DND-41 (cell line): Measurements from ENCODE around the gene ASIC4.

Experiments used
- ATAC-seq: fragments of 200-7000 bp; cut with Tn5 transposase; 3 replicates; pipeline ENCODE4 v1.9.1; 2021; ENCODE audit warnings: low read depth; ENCODE audit not compliant: insufficient read depth
- DNase-seq: peaks from one replicate; pipeline ENCODE4 v3.0.0-alpha.2; 2020
- H2AFZ ChIP-seq: 2 replicates; pipeline ENCODE4 v1.6.0; 2012; ENCODE audit warnings: low read depth, low read length
- H3K27ac ChIP-seq: 2 replicates; pipeline ENCODE4 v1.5.1; 2012; ENCODE audit warnings: low read length, inconsistent platforms
- H3K27me3 ChIP-seq: fragments of 200-600 bp; sonication (generic); 2 replicates; pipeline ENCODE4 v1.6.0; 2012; ENCODE audit warnings: low read length, mild to moderate bottlenecking, inconsistent platforms; ENCODE audit not compliant: insufficient read depth, poor library complexity
- H3K36me3 ChIP-seq: 2 replicates; pipeline ENCODE4 v1.5.1; 2012; ENCODE audit warnings: low read length, inconsistent platforms; ENCODE audit not compliant: insufficient read depth
- H3K4me1 ChIP-seq: 2 replicates; pipeline ENCODE4 v1.5.1; 2012; ENCODE audit warnings: mild to moderate bottlenecking, low read length; ENCODE audit not compliant: insufficient read depth
- H3K4me2 ChIP-seq: 2 replicates; pipeline ENCODE4 v1.6.0; 2012; ENCODE audit warnings: mild to moderate bottlenecking, moderate library complexity, low read length, inconsistent platforms; ENCODE audit not compliant: insufficient read depth
- H3K4me3 ChIP-seq, 2 experiments: fragments of 200-600 bp in 1 of 2; shearing (Covaris generic) in 1 of 2; 2 replicates each; pipeline ENCODE4 v1.5.1; 2012 to 2016; ENCODE audit warnings: inconsistent platforms in 2 of 2, low read length in 2 of 2, mild to moderate bottlenecking in 2 of 2, low read depth in 1 of 2, moderate library complexity in 1 of 2
- H3K79me2 ChIP-seq: 2 replicates; pipeline ENCODE4 v1.6.0; 2012; ENCODE audit warnings: low read length, inconsistent platforms; ENCODE audit not compliant: insufficient read depth
- H3K9ac ChIP-seq: 2 replicates; pipeline ENCODE4 v1.6.0; 2012; ENCODE audit warnings: low read depth, mild to moderate bottlenecking, inconsistent platforms, low read length, moderate library complexity
- H3K9me3 ChIP-seq: 2 replicates; pipeline ENCODE4 v1.5.1; 2012; ENCODE audit warnings: low read length, moderate library complexity, mild to moderate bottlenecking, inconsistent platforms; ENCODE audit not compliant: insufficient read depth, severe bottlenecking
- H4K20me1 ChIP-seq: 2 replicates; pipeline ENCODE4 v1.6.0; 2012; ENCODE audit warnings: low read length; ENCODE audit not compliant: insufficient read depth
- CTCF ChIP-seq: IDR thresholded peaks from 2 replicates; pipeline ENCODE4 v1.5.1; 2012; ENCODE audit warnings: borderline replicate concordance, low read length, moderate library complexity, mild to moderate bottlenecking; ENCODE audit not compliant: poor library complexity, severe bottlenecking; ENCODE audit errors: extremely low read depth
- EZH2 ChIP-seq: IDR thresholded peaks from 3 replicates; pipeline ENCODE4 v1.6.1; 2012; ENCODE audit warnings: borderline replicate concordance, low read depth, mild to moderate bottlenecking, moderate library complexity, low read length, inconsistent platforms; ENCODE audit not compliant: severe bottlenecking

Gene ASIC4

GRCh38 chr2:219553463-219553963, 39.2 kb downstream of the ASIC4 start:
- Histone ChIP-seq H3K79me2 (no peaks in the 10 kb centered on the region), H3K4me2 (no peak overlapping the region), H3K36me3 (no peaks in the 10 kb centered on the region), H2AFZ (no peak overlapping the region), H3K27ac (no peak overlapping the region), H3K9me3 (no peaks in the 10 kb centered on the region), H3K4me1 (no peaks in the 10 kb centered on the region), H3K9ac (no peak overlapping the region), H3K27me3 (no peaks in the 10 kb centered on the region), H3K4me3 (no peak overlapping the region), H4K20me1 (no peaks in the 10 kb centered on the region)
- DNase-seq (no peak), ATAC-seq (no peak)
- TF ChIP-seq EZH2 (no peak), CTCF (no peak)

GRCh38 chr2:219554350-219554749, 40.1 kb downstream of the ASIC4 start:
- Histone ChIP-seq H3K9me3 (no peaks in the 10 kb centered on the region), H2AFZ (no peak overlapping the region), H3K27me3 (no peaks in the 10 kb centered on the region), H3K4me1 (no peaks in the 10 kb centered on the region), H3K36me3 (no peaks in the 10 kb centered on the region), H3K79me2 (no peaks in the 10 kb centered on the region), H3K27ac (no peak overlapping the region), H3K4me3 (no peak overlapping the region), H3K9ac (no peak overlapping the region), H4K20me1 (no peaks in the 10 kb centered on the region), H3K4me2 (no peak overlapping the region)
- TF ChIP-seq CTCF (no peak), EZH2 (no peak)
- ATAC-seq (no peak), DNase-seq (no peak)

GRCh38 chr2:219555956-219556355, 41.7 kb downstream of the ASIC4 start:
- H2AFZ ChIP-seq: no peak overlapping the region
- H4K20me1 ChIP-seq: no peaks in the 10 kb centered on the region; the same call in 1 of the 2 replicates
- DNase-seq: no peak
- no peak overlapping the region for H3K4me3 ChIP-seq
- no peak for ATAC-seq
- H3K9ac ChIP-seq: no peak overlapping the region
- H3K27ac ChIP-seq: no peak overlapping the region
- no peaks in the 10 kb centered on the region for H3K79me2 ChIP-seq
- H3K4me2 ChIP-seq: no peak overlapping the region
- no peaks in the 10 kb centered on the region for H3K9me3 ChIP-seq
- TF ChIP-seq CTCF: no peak
- TF ChIP-seq EZH2: no peak
- H3K36me3 ChIP-seq: no peaks in the 10 kb centered on the region
- no peaks in the 10 kb centered on the region for H3K27me3 ChIP-seq
- H3K4me1 ChIP-seq: no peaks in the 10 kb centered on the region

GRCh38 chr2:219556413-219556812, 42.1 kb downstream of the ASIC4 start:
- Histone ChIP-seq H3K4me3 (no peak overlapping the region), H2AFZ (no peak overlapping the region), H3K36me3 (no peaks in the 10 kb centered on the region), H3K27me3 (no peaks in the 10 kb centered on the region), H4K20me1 (no peaks in the 10 kb centered on the region; the same call in 1 of the 2 replicates), H3K4me2 (no peak overlapping the region), H3K9ac (no peak overlapping the region), H3K9me3 (no peaks in the 10 kb centered on the region), H3K27ac (no peak overlapping the region), H3K4me1 (no peaks in the 10 kb centered on the region), H3K79me2 (no peaks in the 10 kb centered on the region)
- DNase-seq (no peak), ATAC-seq (no peak)
- TF ChIP-seq EZH2: no peak
- no peak for TF ChIP-seq CTCF
